Measurements from ENCODE around the gene METTL25.

The METTL25 gene

GRCh38 chr12:82458101-82458500, 99.8 kb downstream of the METTL25 start:
- Histone ChIP-seq H3K4me3 (no peak overlapping the region), H3K27ac (no peak overlapping the region)

GRCh38 chr12:82461393-82461792, 103.1 kb downstream of the METTL25 start:
- no peak overlapping the region for H3K27ac ChIP-seq
- no peak overlapping the region for H3K4me3 ChIP-seq

DNA sequence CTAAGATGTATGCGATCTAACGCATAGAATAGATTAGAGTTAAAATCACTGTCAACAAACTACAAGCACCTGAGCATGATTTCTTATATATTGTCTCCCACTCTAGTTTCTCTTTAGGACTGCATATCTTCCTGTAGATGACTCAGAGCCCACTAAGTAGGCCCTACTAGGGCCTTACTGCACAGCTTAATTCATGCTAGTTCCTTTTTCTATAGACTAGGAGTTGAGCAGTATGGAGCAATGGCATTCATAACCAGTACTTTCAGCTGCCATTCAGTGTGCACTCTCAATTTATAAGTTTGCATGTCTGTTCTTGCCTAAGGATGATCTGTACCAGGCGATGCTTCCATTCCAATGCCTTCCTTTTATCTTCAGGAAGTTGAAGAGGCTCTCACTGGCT, 103.5 kb downstream of the METTL25 start:
- no peak overlapping the region for H3K27ac ChIP-seq
- no peak overlapping the region for H3K4me3 ChIP-seq

- Histone ChIP-seq H3K4me3 (no peak overlapping the region), H3K27ac (no peak overlapping the region)
Observed at GRCh38 chr12:82468563-82468962, 110.2 kb downstream of the METTL25 start.

DNA sequence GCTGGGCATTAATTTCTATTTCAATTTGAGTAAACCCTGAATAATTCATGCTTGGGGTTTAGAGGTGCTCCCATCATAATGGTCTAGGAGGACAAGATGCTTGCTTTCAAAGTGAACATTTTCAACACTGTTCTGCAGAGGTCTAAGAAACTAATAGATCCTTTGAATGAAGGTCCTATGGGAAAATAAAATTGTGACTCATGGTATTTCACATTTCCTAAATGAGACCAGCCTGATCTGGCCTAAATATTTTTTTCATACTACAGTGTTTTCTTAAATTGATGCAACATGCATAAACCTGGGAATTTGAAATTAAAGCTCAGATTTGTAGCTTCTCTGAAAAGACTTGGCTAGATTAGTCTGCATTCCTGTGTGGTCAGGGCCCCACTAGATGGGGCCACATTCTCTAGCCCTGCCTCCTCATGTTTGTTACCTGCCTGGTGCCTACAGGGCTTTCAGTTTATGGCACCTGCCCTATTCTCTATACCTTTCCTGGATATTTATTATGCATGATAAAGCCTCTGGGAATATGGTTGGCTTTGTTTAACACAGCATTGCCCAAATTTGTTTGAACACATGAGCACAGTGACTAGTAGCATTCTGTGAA, 112.7 kb downstream of the METTL25 start:
- no peak overlapping the region for H3K4me3 ChIP-seq
- H3K27ac ChIP-seq, result no peak overlapping the region

- no peak overlapping the region for H3K4me3 ChIP-seq
- H3K27ac ChIP-seq, result no peak overlapping the region
Observed at GRCh38 chr12:82473111-82473754, 114.9 kb downstream of the METTL25 start.

DNA sequence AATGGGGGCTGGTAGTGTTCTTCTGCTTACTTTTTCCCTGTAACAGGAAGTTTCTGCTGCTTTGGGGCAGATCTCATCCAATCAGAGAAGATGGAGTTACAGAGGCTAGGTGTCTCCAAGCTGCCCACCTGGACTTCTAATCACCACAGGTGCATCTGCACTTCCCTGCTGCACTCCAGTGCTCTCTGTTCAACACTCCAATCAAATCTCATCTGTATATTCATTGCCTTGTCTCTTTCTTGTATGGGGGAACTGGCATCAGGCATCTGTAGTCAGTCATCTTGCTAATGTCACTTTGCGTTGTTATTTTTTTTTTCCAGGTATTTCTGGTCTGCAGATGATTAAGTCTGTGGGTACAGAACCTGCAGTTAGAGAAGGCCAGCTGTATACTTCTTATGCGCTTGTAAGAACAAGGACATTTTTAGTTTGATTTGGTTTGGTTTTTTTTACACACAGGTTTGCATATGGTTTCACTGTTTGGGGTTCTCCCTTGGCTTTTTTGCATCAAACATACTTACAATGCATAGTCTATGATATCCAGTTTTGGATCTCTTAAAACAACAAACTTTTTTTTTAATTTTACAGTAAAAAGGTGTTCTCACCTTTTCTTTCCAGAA, 116.0 kb downstream of the METTL25 start:
- Histone ChIP-seq H3K4me3 (no peak overlapping the region), H3K27ac (no peak overlapping the region)

DNA sequence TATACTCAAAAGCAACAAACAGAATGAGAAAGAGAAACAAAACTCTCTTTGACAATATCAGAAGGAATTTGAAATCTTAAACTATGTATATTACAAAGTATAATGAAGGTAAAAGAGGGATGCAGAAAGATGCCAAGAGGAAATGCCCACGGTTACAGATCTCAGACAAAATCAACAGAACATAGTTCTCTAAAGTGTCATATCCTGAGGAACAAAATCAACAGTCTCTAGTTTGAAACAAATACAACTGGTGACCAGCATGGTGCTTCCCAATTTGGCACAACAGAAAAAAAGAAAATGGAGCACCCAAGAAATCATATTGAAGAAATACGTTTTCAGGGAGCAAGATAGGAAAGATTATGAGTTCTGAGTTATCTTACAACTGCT, 116.5 kb downstream of the METTL25 start:
- no peak overlapping the region for H3K27ac ChIP-seq
- H3K4me3 ChIP-seq, result no peak overlapping the region

DNA sequence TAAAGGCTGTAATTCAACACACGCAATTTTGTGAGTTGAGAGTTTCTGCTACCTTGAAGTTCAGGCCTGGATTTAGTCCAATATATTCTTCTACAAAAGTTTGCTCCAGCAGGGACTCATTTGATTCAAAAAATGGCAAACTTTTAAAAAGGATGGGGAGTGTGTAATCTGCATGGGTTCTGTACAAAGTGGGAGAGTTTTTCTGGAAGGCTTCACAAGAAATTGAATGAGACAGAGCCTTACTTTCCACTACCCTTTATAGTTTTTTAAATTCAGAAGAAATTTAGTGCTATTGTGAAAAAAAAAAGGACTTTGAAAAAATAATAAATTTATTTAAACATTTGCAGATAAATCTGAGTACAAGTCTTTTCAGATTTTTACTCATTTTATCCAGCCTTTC, 116.9 kb downstream of the METTL25 start:
- H3K4me3 ChIP-seq, result no peak overlapping the region
- H3K27ac ChIP-seq, result no peak overlapping the region

- H3K4me3 ChIP-seq, result no peak overlapping the region
- no peak overlapping the region for H3K27ac ChIP-seq
Observed at GRCh38 chr12:82476511-82476910, 118.2 kb downstream of the METTL25 start.

GRCh38 chr12:82479511-82479910, 121.2 kb downstream of the METTL25 start:
- Histone ChIP-seq H3K27ac (no peak overlapping the region), H3K4me3 (no peak overlapping the region)

DNA sequence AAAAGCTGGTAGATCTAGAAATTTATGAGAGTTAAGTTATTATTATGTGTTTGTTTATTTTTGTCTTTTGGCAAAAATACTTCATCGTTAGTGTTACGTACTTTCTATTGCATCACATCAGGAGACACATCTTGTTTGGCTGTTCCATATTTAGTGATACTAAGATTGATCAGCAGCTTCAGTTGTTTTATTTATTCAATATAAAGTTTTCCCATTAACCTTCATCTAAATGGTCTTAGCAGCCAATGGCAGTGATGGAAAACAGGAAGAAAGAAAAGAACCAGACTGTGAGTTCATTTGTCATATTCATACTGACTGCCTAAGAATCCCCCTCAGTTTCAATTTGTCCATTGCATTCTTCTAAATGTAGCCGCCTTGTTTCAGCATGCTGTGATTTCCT, 122.3 kb downstream of the METTL25 start:
- H3K27ac ChIP-seq, result no peak overlapping the region
- no peak overlapping the region for H3K4me3 ChIP-seq

GRCh38 chr12:82481954-82482353, 123.6 kb downstream of the METTL25 start:
- Histone ChIP-seq H3K27ac (no peak overlapping the region), H3K4me3 (no peak overlapping the region)

GRCh38 chr12:82486524-82487235, 128.4 kb downstream of the METTL25 start:
- Histone ChIP-seq H3K4me3 (no peak overlapping the region), H3K27ac (no peak overlapping the region)

DNA sequence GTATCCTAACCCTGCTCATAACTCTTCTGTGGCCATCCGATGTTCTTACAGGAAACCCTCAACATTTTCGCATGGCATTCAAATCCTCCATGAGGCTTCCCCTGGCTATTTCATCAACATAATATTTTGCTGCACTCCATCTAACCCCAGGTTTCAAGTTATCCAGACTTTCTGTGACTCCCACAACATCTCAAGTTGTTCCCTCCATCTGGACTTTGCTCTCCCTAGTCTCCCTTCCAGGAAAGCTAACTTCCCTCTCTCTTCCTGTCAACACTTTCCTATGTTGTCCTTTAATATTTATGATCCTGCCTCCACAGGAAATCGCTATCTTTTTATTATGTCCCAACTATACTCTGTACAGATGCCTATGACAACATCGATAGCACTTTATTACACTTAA, 146.1 kb downstream of the METTL25 start:
- no peak overlapping the region for H3K4me3 ChIP-seq
- H3K27ac ChIP-seq, result no peak overlapping the region

DNA sequence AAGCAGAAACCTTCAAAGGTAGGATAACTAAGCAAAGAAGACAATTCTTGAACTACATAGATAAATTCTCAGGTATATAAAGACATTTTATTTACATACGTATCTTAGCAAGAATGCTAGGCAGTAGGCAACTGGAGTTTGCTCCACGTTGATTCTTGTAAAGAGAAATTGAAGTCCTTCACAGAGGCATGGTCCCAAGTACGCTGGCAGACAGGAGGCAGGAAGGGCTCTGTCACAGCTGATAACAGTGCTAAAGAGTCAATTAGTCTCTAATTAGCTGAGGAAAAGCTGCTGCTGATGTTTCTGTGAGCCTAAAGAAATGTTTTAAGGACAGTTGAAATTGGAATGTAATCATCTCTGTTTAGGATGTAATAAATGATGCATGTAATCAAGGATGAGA, 146.8 kb downstream of the METTL25 start:
- no peak overlapping the region for H3K4me3 ChIP-seq
- H3K27ac ChIP-seq, result no peak overlapping the region

GRCh38 chr12:82507686-82508085, 149.4 kb downstream of the METTL25 start:
- H3K4me3 ChIP-seq, result no peak overlapping the region
- no peak overlapping the region for H3K27ac ChIP-seq

GRCh38 chr12:82510386-82510785, 152.1 kb downstream of the METTL25 start:
- Histone ChIP-seq H3K27ac (no peak overlapping the region), H3K4me3 (no peak overlapping the region)

DNA sequence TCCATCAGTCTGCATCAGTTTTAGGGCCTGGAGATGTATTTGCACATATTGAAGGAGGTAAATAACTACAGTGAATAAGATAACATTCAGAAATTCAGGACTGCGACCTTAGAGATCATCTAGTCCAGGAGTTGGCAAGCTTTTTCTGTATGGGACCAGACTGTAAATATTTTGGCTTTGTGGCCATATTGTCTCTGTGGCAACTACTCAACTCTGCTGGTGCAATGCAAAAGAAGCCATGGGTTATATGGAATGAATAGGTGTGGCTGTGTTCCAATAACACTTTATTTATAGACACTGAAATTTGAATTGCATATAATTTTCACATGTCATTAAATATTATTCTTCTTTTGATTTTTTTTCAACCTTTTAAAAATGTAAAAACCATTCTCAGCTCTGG, 156.6 kb downstream of the METTL25 start:
- Histone ChIP-seq H3K4me3 (no peak overlapping the region), H3K27ac (no peak overlapping the region)

DNA sequence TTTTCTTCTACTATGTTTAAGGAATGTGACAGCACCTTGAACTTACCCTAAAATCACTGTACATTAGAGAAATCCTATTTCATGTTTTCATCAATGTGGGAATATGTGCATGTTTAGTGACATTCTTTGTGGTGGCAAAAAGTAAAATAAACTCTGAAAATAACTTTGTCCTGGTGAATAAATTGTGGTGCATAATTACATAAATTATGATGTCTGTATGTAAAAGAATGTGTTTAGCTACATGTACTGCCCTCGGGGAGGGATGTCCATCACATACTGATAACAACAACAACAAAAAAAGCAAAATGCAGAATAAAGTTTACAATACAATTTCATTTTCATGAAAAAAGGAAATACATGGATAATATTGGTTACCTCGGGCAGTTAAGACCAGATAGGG, 157.3 kb downstream of the METTL25 start:
- Histone ChIP-seq H3K4me3 (no peak overlapping the region), H3K27ac (no peak overlapping the region)

- Histone ChIP-seq H3K4me3 (no peak overlapping the region), H3K27ac (no peak overlapping the region)
Observed at GRCh38 chr12:82517027-82517426, 158.7 kb downstream of the METTL25 start.
